Jurkat, Clone E6-1 (cell line): Measurements from ENCODE around the gene EIF4G1.

Source experiments
- DNase-seq: peaks from one replicate; pipeline ENCODE4 v3.0.0-alpha.2; 2011; ENCODE audit warnings: low read depth, low spot score
- H3K4me3 ChIP-seq: 2 replicates; pipeline ENCODE4 v1.5.1; 2011; ENCODE audit warnings: mild to moderate bottlenecking, low read length, control low read depth, moderate library complexity

The EIF4G1 gene

GRCh38 chr3:184379358-184380184, 65.2 kb downstream of the EIF4G1 start, which contains the start of gene CHRD:
Gene CHRD (plus strand): TSS chr3:184380054. CDS start chr3:184380319, 265 bp downstream.
- DNase-seq, result no peak
- no peak within 1 kb of the TSS for H3K4me3 ChIP-seq

- H3K4me3 ChIP-seq, result no peak overlapping the region
- DNase-seq, result no peak
Measured at GRCh38 chr3:184380185-184380626, 65.8 kb downstream of the EIF4G1 start.

- no peak overlapping the region for H3K4me3 ChIP-seq
- no peak for DNase-seq
Measured at GRCh38 chr3:184380627-184381260, 66.3 kb downstream of the EIF4G1 start.

GRCh38 chr3:184381261-184382224, 67.1 kb downstream of the EIF4G1 start:
- H3K4me3 ChIP-seq, result no peak overlapping the region
- DNase-seq, result no peak

GRCh38 chr3:184382326-184383032, 68.1 kb downstream of the EIF4G1 start:
- no peak for DNase-seq
- no peak overlapping the region for H3K4me3 ChIP-seq

GRCh38 chr3:184383033-184383740, 68.8 kb downstream of the EIF4G1 start:
- DNase-seq, result no peak
- no peak overlapping the region for H3K4me3 ChIP-seq

- H3K4me3 ChIP-seq, result no peak overlapping the region
- DNase-seq, result no peak
Measured at GRCh38 chr3:184384342-184384741, 69.9 kb downstream of the EIF4G1 start.
